Left lung (tissue), 10 donors: ENCODE data around the gene POLG. TPM values are rescaled to one million over a fixed set of nuclear protein-coding genes. Genes with fewer than 3 reads are reported as not detected.
A peak's percentile ranks its signal among the peaks of the same experiment; 100 is the strongest.

ENCODE experiments used
- ATAC-seq: fragments of 200-7000 bp; cut with Tn5 transposase; one replicate; pipeline ENCODE4 v1.9.1; 2020; ENCODE audit warnings: moderate library complexity
- DNase-seq, 4 donors: peaks; one replicate each; pipeline ENCODE4 v3.0.0-alpha.2; 2013 to 2020
- H3K27ac ChIP-seq, 2 donors: fragments of 200-600 bp; sonication (generic) in 1 of 2; one replicate each; pipeline versions ENCODE4 v1.5.0 to v1.8.0; 2020 to 2021
- H3K27me3 ChIP-seq, 2 donors: fragments of 200-600 bp; sonication (generic) in 1 of 2; one replicate each; pipeline versions ENCODE4 v1.5.0 to v1.8.0; 2020 to 2021
- H3K36me3 ChIP-seq, 2 donors: fragments of 200-600 bp; sonication (generic) in 1 of 2; one replicate each; pipeline versions ENCODE4 v1.5.0 to v1.8.0; 2020 to 2021
- H3K4me1 ChIP-seq, 2 donors: fragments of 200-600 bp; one replicate each; pipeline ENCODE4 v1.8.0; 2021
- H3K4me3 ChIP-seq, 2 donors: fragments of 200-600 bp; sonication (generic) in 1 of 2; one replicate each; pipeline versions ENCODE4 v1.5.0 to v1.8.0; 2020 to 2021; ENCODE audit warnings: mild to moderate bottlenecking in 1 of 2
- H3K9me3 ChIP-seq, 2 donors: fragments of 200-600 bp; sonication (generic) in 1 of 2; one replicate each; pipeline versions ENCODE4 v1.5.0 to v1.8.0; 2020 to 2021
- intact Hi-C, 2 donors: fragments of 100-400 bp; cut with DNase I; formaldehyde crosslinking; loops; one replicate each; pipeline versions ENCODE4 v1.11.2 to v1.14.2; 2022
- polyA plus RNA-seq, 6 donors: library from polyadenylated mRNA; unstranded; fragments of 120-200 nt; gene quantifications; one replicate each; pipeline ENCODE4 v1.2.1, GENCODE V29; 2013; ENCODE audit not compliant: insufficient read length in 6 of 6
- total RNA-seq, 2 donors: library from RNA; stranded (reverse); fragmentation: NEBNext Ultra II Directional; extraction: Animal tissue kit (Norgen Biotek cat#: 25700); gene quantifications; one replicate each; pipeline ENCODE4 v1.2.1, GENCODE V29; 2021
- TF ChIP-seq, protein P1 (sequence below), 2 donors: fragments of 200-600 bp; sonication (generic) in 1 of 2; IDR thresholded peaks; one replicate each; pipeline versions ENCODE4 v1.5.0 to v1.8.0; 2021; ENCODE audit warnings: antibody characterized with exemption in 2 of 2
- donor health status: DM: no; HTN: yes; CAD: no.
- donor health status: DM: no; HTN: no; CAD: no.

Gene POLG
- total and polyA plus RNA-seq, 8 donors: 52.4 to 71.5 (median 55.1) TPM

DNA sequence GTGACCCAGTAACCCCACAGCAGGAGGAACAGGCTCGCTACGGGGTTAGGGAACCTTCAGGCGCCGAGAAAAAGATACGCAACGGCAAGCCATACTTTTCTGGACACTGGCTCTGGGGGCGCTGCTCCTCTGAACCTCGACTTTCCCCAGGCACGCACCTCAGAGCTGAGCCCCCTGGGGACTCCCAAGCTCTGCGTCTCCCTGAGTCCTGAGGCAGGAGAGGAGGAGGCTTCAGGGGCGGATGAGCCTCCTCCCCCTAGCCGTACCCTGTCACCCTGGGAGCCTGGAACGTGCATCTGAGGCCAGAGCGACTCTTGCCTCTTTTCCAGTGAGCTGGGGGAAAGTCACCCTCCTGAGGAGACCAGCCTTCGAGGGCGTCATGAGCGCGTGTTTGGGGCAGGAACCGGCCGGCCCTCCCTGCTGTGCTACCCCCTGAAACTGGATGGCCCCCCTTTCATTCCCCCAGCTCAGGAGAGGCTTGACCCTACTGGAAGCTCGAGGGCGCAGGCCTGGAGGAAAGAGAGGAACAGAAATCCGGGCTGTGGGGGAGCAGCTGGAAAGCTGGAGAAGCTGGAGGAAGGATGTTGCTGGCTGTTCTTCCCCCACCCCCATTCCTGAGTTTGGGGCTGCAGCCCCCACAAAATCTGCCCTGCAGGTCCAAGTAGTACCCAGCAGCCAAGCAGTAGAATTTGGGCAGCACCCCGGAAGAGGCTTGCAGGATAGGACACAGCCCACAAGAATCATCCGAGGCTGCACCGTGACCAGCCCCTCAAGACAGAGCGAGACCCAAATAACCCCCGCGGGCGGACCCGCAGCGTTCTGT is 25.1 kb upstream of the POLG start:
- H3K27ac ChIP-seq: no peak overlapping the region
- TF ChIP-seq, protein P1, sequence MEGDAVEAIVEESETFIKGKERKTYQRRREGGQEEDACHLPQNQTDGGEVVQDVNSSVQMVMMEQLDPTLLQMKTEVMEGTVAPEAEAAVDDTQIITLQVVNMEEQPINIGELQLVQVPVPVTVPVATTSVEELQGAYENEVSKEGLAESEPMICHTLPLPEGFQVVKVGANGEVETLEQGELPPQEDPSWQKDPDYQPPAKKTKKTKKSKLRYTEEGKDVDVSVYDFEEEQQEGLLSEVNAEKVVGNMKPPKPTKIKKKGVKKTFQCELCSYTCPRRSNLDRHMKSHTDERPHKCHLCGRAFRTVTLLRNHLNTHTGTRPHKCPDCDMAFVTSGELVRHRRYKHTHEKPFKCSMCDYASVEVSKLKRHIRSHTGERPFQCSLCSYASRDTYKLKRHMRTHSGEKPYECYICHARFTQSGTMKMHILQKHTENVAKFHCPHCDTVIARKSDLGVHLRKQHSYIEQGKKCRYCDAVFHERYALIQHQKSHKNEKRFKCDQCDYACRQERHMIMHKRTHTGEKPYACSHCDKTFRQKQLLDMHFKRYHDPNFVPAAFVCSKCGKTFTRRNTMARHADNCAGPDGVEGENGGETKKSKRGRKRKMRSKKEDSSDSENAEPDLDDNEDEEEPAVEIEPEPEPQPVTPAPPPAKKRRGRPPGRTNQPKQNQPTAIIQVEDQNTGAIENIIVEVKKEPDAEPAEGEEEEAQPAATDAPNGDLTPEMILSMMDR (IDR thresholded peaks at IDR 0.05): no peak
- DNase-seq: no peak
- H3K9me3 ChIP-seq: no peaks in the 10 kb centered on the region
- ATAC-seq: no peak
- peaks cover 83 to 100% of the 10 kb centered on the region in 2 donors for H3K27me3 ChIP-seq
- H3K4me1 ChIP-seq: peaks cover 6 to 38% of the 10 kb centered on the region in 2 donors
- no peaks in the 10 kb centered on the region for H3K36me3 ChIP-seq
- H3K4me3 ChIP-seq: no peak overlapping the region
- intact Hi-C loops: loop anchor here in 1 of 2 donors (5.0 kb wide), 1 partner anchor 68 kb away; no protein-coding TSS in a partner anchor

DNA sequence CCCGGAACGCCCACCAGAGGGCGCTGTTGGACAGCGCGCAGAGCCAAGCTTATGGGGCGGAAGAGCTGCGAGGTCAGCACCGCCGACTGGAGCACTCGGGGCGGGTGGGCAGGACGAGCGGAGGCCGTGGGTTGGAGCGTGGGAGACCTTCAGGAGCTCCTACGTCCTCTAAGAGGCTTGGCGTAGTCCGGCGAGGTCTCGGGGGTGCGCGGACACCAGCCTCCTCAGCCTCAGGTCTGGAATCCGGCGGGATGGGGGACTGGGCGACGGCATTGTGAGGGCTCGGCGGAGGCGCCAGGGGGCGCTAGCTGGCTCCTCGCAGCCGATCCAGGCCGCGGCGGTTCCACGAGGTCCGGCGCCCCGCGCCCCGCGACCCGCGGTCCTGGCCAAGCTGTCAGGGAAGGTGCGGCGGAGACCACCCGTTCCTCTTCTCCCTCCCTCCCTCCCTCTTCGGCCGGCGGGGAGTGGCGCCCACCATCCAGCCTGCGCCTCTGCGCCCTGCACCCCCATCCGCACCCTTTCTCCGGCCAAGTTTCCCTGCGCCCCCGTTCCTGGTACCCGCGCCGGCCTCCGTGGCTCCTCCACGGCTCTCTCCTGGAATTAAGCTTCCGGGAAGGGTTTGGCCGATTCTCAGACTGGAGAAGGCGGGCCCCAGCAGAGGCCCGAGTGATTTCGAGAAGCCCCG is 24.3 kb upstream of the POLG start:
- H3K27me3 ChIP-seq: peaks cover 75 to 100% of the 10 kb centered on the region in 2 donors
- ATAC-seq: peak; percentile 97
- peak overlapping the region; percentile 27 to 41 for H3K4me3 ChIP-seq
- no peak overlapping the region for H3K27ac ChIP-seq
- peaks cover 6 to 34% of the 10 kb centered on the region in 2 donors for H3K4me1 ChIP-seq
- TF ChIP-seq, protein P1 (IDR thresholded peaks at IDR 0.05): peak; percentile 99 to 100
- H3K36me3 ChIP-seq: no peaks in the 10 kb centered on the region
- H3K9me3 ChIP-seq: no peaks in the 10 kb centered on the region
- peak; percentile 80 to 97 (median 85) for DNase-seq
- intact Hi-C loops: loop anchor here in 1 of 2 donors (5.0 kb wide), 1 partner anchor 68 kb away; no protein-coding TSS in a partner anchor

DNA sequence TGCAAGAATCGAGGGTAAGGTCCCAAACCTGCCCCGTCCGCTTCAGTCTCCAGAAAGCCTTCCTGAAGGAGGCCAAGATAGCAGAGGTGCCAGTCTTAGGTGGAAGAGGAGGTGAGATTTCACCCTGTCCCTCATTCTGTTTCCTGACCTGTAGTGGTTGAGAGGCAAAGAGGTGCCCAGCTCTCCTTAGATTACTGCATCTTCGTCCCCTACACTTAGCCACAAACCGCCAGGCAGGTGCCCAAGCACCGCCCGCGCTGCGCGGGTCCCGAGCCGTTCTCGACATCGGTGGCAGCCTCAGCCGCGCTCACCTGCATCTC is 23.8 kb upstream of the POLG start:
- H3K9me3 ChIP-seq: no peaks in the 10 kb centered on the region
- peaks cover 6 to 30% of the 10 kb centered on the region in 2 donors for H3K4me1 ChIP-seq
- peaks cover 70 to 100% of the 10 kb centered on the region in 2 donors for H3K27me3 ChIP-seq
- intact Hi-C loops: loop anchor here in 1 of 2 donors (5.0 kb wide), 1 partner anchor 69 kb away; no protein-coding TSS in a partner anchor
- DNase-seq: no peak
- no peak for ATAC-seq
- peak overlapping the region in 1 of 2 donors; percentile 41 for H3K4me3 ChIP-seq
- no peaks in the 10 kb centered on the region for H3K36me3 ChIP-seq
- no peak overlapping the region for H3K27ac ChIP-seq
- TF ChIP-seq, protein P1 (IDR thresholded peaks at IDR 0.05): no peak

DNA sequence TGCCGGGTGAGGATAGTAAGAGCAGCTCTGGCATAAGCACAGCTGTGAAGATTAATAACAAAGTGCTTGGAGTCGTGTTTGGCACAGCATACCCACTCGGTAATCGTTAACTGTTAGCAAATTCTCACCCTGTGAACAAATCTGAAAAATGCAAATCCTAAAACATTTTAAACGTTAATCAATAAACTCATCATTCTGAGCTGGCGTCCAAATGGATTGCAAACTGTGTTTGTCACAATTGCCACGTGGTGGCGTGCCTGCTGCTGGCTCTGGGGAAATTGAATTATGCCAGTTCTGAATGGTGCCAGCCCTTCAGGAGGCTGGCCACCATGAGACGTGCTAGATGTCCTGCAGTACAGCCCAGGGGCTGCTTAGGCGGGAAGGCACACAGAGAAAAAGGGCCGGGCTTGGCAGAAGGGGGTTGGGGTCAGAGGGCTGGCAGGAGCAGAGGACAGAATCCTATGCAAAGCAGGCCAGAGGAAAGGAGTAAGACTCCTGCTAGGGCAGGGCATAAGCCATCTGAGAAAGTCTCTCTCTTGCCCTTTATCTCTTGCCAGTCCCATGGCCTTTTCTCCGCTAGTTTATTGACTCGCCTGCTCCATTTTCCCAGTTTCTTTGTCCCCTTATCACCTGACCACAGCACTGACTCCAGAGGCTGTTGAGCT is 22.1 kb upstream of the POLG start:
- Histone ChIP-seq H3K36me3 (no peaks in the 10 kb centered on the region), H3K27me3 (peaks cover 54 to 99% of the 10 kb centered on the region in 2 donors), H3K27ac (no peak overlapping the region), H3K4me3 (no peak overlapping the region), H3K4me1 (peaks cover 6 to 18% of the 10 kb centered on the region in 2 donors), H3K9me3 (no peaks in the 10 kb centered on the region)
- ATAC-seq: no peak
- DNase-seq: no peak
- intact Hi-C loops: loop anchor here in 1 of 2 donors (5.0 kb wide), 1 partner anchor 71 kb away; no protein-coding TSS in a partner anchor
- TF ChIP-seq, protein P1 (IDR thresholded peaks at IDR 0.05): no peak
